ENCODE data around the gene DEDD2.

DNA sequence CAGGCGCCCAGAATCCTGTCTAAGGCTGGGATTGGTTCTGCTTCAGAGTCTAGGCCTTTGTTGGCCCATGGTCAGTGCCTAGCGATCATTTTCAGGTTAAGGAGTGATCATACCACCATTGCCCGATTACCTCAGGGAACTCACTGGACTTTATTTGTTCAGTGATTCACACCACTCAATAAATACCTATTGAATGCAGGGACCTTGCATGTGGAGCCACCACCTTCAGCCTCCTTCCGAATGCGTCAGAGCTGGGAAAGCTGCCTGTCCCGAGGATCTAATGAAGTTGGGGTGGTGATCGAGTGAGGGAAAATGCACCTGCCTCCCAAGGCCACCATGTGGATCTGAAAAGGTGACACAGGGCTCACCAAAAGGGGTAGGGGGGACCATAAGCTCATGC, 45.2 kb downstream of the DEDD2 start:
- TF ChIP-seq POLR2A (IDR thresholded peaks at IDR 0.05; ENCODE audit: low read length), result no peak
- no peak for TF ChIP-seq GATA1 (IDR thresholded peaks at IDR 0.05; ENCODE audit: low read depth, low read length)

Data from erythroblast (primary cell).